ENCODE data around the gene MIPEP.
"Not testable (repeated sequence)": the region's sequence is repeated elsewhere in the genome, so short reads cannot be mapped to it uniquely, and the experiment has no call there.

MIPEP gene

DNA sequence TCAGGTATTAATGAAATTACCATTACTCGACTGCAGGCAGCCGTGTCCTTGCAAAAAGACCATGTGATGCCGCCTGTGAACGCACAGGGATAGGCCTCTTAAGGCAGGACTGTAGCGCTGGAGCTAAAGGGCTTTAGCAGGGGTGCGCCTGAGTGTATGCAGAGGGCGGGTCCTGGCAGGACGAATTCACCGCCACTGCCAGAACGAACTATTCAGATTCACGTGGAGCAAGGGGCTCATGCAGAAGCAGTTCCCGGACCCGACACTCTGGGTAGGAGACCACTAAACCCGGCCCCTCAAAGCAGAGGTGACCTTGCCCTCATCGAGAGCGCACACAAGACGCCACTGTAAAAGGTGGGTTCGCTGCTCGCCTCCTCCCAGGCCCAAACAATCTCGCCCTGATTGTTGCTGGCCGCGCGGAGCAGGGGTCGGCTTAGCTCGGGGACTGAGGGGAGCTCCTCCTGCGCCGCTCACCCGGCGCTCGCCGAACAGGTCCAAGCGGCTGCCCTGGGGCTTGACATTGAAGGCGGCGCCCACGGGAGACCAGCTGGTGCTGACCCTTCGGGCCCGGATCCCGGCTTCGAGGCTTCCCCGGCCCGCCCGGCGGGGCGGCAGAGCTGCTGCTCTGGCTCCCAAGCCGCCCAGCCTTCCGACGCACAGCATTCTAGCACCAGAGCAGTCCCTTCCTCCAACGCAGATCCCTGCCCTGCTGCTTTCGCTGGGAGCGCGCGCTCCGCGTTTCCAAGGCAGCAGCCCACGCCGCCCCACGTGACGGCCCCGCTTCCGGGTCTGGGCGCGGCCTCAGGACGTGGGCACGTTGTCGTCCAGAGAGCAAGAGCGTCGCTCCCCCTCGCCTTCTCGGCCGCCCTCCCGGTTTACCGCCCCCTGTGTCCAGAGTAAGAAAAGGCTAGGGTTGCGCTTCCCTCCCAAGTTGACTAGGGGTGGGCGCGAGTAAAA lies at the start of gene MIPEP:
TSS of gene MIPEP (minus strand) at position 743 of the 957 bp plus-strand sequence. CDS start at position 663, 80 bp downstream.
- peak; percentile 91 for DNase-seq (ENCODE audit: low read depth)

DNA sequence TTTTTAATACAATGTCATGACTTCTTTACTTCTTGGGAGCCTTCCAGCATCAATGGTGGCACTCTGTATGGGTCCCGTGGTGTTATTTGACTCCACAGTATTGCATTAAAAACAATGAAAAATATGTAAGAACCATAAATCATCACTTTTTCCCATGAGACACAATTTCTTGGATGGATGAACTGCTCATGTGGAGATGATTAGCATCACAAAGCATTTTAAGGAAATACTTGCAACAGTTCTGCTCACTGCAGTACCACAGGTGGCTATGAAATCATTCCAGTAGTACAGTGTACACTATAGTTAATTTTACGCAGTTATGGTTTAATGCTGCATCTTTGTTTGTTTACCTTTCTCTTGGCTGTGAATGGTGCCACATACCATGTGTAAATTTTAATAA lies 45.3 kb upstream of the MIPEP start:
- DNase-seq (ENCODE audit: low read depth): no peak

- no peak for DNase-seq (ENCODE audit: low read depth)
Measured at GRCh38 chr13:23928985-23929384, 39.8 kb upstream of the MIPEP start.

DNA sequence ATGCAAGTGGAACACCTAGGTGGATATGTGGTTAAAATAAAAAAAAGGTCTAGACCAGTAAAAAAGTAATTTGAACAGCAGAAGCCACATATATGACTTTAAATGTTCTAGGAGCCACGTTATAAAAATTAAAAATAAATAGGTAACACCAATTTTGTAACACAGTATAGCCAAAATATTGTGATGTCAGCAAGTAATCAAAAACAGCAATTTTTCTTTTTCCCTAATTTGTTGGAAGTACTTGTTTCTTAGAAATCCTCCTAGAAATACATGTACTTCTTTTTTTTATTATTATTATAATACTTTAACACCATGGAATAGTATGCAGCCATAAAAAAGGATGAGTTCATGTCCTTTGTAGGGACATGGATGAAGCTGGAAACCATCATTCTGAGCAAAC lies 33.8 kb upstream of the MIPEP start:
- DNase-seq (ENCODE audit: low read depth): no peak

- DNase-seq (ENCODE audit: low read depth): no peak
Measured at GRCh38 chr13:23922005-23922932, 33.1 kb upstream of the MIPEP start.

GRCh38 chr13:23921451-23921888 lies 32.3 kb upstream of the MIPEP start:
- no peak for DNase-seq (ENCODE audit: low read depth)

GRCh38 chr13:23919006-23919405 lies 29.8 kb upstream of the MIPEP start:
- no peak for DNase-seq (ENCODE audit: low read depth)

DNA sequence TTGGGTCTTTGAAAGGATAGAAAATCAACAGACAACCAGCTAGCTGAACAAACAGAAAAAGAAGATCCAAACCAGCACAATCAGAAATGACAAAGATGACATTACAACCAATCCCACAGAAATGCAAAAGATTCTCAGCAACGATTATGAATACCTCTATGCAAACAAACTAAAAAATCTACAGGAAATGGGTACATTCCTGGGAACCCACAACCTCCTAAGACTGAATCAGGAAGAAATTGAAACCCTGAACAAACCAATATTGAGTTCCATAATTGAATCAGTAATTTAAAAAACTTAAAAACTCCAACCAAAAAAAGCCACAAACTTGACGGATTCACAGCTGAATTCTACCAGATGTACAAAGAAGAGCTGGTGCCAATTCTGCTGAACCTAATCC lies 29.0 kb upstream of the MIPEP start:
- no peak for DNase-seq (ENCODE audit: low read depth)

DNA sequence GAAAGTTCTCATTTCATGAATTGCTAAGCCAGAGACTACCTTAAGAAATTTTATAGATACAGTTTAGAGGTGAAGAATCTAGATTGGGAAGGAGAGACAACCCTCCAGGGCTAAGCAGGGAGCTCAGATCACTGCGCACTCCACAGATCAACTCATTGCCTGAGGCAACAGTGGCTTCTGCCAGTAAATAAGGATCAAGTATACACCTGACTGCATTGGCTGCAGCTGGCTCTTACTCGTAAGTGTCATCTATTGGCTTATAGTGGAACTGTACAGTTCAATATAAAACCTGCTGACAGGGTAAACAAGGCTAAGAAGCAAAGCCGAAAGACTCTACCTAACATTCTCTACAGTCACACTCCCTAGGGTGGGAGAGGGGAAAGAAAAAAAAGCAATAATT lies 26.1 kb upstream of the MIPEP start:
- DNase-seq (ENCODE audit: low read depth): no peak

- no peak for DNase-seq (ENCODE audit: low read depth)
Measured at GRCh38 chr13:23912469-23912868, 23.3 kb upstream of the MIPEP start.

DNA sequence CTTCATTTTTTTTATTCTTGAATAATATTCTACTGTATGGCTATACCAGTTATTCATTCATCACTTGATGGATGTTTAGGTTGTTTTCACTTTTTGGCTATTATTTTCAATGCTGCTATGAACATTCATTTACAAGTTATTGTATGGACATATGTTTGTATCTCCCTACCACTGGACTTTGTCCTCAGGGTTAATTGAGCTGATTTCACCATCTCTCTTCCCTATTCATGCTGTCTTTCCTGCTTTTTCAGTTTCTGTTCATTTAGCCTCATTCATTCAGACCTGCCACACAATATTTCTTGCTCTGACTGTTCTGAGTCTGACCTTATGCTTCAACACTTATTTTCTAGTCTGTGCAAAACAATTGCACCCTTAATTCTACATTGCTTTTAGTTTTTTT lies 20.4 kb upstream of the MIPEP start:
- DNase-seq (ENCODE audit: low read depth): no peak

GRCh38 chr13:23905766-23906165 lies 16.6 kb upstream of the MIPEP start:
- DNase-seq (ENCODE audit: low read depth): no peak

DNA sequence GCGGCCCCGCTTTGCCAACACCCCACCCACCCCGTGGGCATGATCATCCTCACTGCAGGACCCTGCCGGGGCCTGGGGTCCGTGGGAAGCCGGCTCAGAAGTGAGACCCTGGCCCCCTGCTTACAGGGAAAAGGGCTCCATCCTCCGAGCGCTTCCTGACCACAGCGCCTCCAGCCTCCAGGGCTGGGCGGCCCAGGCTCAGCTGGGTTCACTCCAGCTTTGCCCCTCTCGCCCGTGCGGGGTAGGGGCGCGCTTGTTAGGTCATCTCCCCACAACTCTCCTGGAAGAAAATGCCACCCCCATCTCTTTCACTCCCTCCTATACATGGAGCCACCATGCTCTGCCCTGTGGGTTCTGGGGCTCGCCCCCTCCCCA lies 14.7 kb upstream of the MIPEP start:
- no peak for DNase-seq (ENCODE audit: low read depth)

DNA sequence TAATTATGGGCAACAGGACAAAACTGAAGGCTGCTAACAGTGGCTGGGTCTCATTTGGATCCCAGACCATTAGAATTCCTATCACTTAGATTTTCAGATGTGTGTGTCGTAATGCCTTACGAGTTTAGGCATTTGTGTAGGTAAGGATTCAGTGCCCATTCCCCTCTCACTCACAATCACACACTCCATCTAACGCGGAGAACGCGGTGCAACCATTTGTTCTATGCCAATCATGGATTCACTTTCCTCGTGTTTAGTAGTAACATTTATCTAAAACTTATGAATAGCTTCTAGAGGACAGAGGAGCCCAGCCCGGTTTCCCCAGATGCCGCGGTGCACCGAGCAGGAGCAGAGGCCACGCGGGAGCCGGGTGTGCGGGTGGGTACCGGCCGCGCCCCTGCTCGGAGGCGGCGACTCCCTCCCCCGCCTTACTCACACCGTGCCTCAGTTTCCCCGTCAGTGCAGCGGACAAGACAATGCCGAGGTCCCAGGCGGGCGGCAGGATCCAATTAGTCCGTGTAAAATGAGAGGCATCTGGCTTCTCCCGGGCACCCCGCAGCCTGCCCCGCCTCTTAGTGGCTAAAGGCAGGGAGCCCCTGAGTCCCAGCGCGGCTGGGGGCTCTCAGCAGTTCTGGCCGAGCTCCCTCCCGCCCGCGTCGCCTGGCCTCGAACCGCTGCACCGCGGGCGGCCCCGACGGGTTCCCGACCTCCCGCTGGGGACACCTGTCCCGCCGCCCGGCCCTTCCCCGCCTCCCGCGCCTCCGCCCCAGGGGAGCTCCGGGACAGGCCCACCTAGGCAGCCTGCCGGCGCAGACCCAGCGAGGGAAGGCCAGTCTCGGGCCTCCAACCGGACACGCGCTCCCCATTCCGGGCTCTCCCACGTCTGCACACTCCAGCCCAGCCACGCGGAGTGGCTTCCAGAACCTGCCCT lies 14.0 kb upstream of the MIPEP start:
- DNase-seq (ENCODE audit: low read depth): no peak

GRCh38 chr13:23901365-23901764 lies 12.2 kb upstream of the MIPEP start:
- DNase-seq (ENCODE audit: low read depth): no peak

GRCh38 chr13:23899555-23899954 lies 10.4 kb upstream of the MIPEP start:
- DNase-seq (ENCODE audit: low read depth): no peak

GRCh38 chr13:23898101-23898500 lies 8.9 kb upstream of the MIPEP start:
- no peak for DNase-seq (ENCODE audit: low read depth)

DNA sequence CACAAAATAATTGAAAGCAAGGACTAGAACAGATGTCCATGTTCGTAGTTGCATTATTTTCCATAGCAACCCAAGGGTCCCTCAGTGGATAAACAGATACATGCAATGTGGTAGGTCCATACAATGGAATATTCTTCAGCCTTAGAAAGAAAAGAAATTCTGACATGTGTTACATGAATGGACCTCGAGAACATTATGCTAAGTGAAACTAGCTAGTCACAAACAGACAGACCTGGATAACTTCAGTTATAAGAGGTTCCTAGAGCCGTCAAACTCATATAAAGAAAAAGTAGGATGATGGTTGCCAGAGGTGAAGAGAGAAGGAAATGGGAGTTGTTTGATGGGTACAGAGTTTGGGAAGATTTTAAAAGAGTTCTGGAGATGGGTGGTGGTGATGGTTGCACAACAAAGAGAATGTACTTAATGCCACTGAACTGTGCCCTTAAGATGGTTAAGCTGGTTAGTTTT lies 8.3 kb upstream of the MIPEP start, which contains the start of gene C1QTNF9B:
TSS of gene C1QTNF9B (minus strand) at position 51 of the 468 bp plus-strand sequence.
- DNase-seq (ENCODE audit: low read depth): not testable (repeated sequence)

GRCh38 chr13:23894746-23895145 lies 5.5 kb upstream of the MIPEP start:
- not testable (repeated sequence) for DNase-seq (ENCODE audit: low read depth)

DNA sequence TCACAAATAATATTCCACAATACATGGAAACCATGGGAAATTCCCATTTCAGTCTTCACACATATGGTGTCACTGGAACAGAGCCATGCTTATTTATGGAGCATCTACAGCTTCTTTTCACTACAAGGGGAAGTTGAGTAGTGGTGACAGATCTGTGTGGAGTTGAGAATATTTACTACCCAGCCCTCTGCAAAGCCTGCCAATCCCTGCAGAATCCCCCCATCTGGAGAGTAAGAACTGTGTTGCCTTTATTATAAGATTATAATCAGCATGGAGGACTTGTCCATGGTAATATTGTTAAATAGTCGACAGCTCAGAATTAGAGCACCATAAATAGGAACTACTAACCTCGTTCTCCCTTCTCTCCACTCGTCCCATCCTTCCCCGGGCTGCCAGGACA lies 4.6 kb upstream of the MIPEP start:
- not testable (repeated sequence) for DNase-seq (ENCODE audit: low read depth)
